Activated naive CD4-positive, alpha-beta T cell treated with anti-CD3 and anti-CD28 coated beads for 36 hours (primary cell): Measurements from ENCODE around the gene MYRF. TPM values are rescaled to one million over a fixed set of nuclear protein-coding genes. Genes with fewer than 3 reads are reported as not detected.

Experiments
- CTCF ChIA-PET: fragments of 350-600 bp; sonication (Branson Sonifier 250); formaldehyde crosslinking; loops from one replicate; lab custom pipeline; 2021; ENCODE audit warnings: antibody characterized with exemption; lab: Charles Lee
- DNase-seq: peaks from one replicate; pipeline ENCODE4 v3.0.0-alpha.2; 2020
- H3K27ac Mint-ChIP-seq: one replicate; pipeline ENCODE4 v1.8.0; 2021; ENCODE audit warnings: mild to moderate bottlenecking, mixed read lengths
- H3K27me3 Mint-ChIP-seq: one replicate; pipeline ENCODE4 v1.8.0; 2021; ENCODE audit warnings: low read depth, mixed read lengths
- H3K36me3 Mint-ChIP-seq: one replicate; pipeline ENCODE4 v1.8.0; 2021; ENCODE audit warnings: low read depth, mixed read lengths
- H3K4me1 Mint-ChIP-seq: one replicate; pipeline ENCODE4 v1.8.0; 2021; ENCODE audit warnings: low read depth, mixed read lengths
- H3K4me3 Mint-ChIP-seq: one replicate; pipeline ENCODE4 v1.8.0; 2021; ENCODE audit warnings: mild to moderate bottlenecking, moderate library complexity, mixed read lengths
- H3K9me3 Mint-ChIP-seq: one replicate; pipeline ENCODE4 v1.8.0; 2021; ENCODE audit warnings: mixed read lengths
- intact Hi-C: fragments of 100-400 bp; cut with micrococcal nuclease; formaldehyde crosslinking; loops from one replicate; pipeline ENCODE4 v1.15.1; 2023
- total RNA-seq, 2 experiments: library from RNA; stranded (reverse); gene quantifications; one replicate each; pipeline ENCODE4 v1.2.3, GENCODE V29; 2021

MYRF gene
- total RNA-seq, 2 experiments from 2014 or later: 0.27 to 0.48 TPM

DNA sequence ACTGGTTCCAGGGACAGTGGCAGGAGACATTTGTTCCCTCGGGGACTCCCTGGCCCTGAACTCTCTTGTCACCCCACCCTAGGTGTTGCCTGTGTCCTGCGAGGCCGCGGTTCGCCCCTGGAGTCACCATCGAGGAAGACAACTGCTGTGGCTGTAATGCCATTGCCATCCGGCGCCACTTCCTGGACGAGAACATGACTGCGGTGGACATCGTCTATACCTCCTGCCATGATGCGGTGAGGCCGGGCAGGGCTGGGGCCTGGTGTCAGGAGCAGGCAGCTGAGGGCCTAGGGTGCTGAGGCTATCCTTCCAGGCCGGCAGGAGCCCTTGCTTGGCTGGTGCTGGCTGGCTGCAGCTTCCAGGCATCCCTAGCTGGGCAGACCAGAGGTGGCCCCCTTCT is 17.7 kb upstream of the MYRF start:
- CTCF ChIA-PET: interaction anchor here (0.8 to 4.0 kb wide), 7 partner anchors 10 to 288 kb away, joined by 3 to 37 read pairs (median 11); partner anchors contain the start of gene DAGLA
- DNase-seq: no peak
- Mint-ChIP-seq H3K4me1 (peaks cover 2% of the 10 kb centered on the region), H3K36me3 (no peaks in the 10 kb centered on the region), H3K4me3 (no peak overlapping the region), H3K9me3 (no peaks in the 10 kb centered on the region), H3K27ac (no peak overlapping the region), H3K27me3 (no peaks in the 10 kb centered on the region)
- intact Hi-C loops: no loop called here

GRCh38 chr11:61735391-61735790 is 17.0 kb upstream of the MYRF start:
- DNase-seq: no peak
- Mint-ChIP-seq H3K4me1 (peaks cover 2% of the 10 kb centered on the region), H3K4me3 (no peak overlapping the region), H3K36me3 (no peaks in the 10 kb centered on the region), H3K9me3 (no peaks in the 10 kb centered on the region), H3K27ac (no peak overlapping the region), H3K27me3 (no peaks in the 10 kb centered on the region)
- CTCF ChIA-PET: interaction anchor here (3.3 to 4.0 kb wide), 2 partner anchors 9 to 54 kb away, joined by 17 to 37 read pairs; partner anchors contain the start of gene DAGLA
- intact Hi-C loops: no loop called here

DNA sequence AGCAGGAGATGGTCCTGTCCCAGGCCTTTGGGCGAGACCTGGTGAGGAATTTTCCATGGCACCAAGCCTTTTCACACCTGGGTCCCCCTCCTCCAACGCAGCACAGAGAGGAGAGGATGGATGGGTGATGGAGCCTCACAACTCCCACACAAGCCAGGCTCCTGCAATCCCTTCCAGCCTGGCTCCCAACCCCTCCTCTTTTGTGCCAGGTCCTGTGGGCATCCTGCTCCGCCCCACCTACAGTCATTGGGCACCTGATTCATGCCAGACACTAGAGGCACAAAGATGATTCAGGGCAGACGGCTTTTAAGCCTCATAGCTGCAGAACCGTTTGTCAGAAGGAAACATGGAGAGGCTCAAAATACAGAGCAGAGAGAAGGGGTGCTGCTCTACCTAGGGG is 16.1 kb upstream of the MYRF start:
- Mint-ChIP-seq H3K27ac (no peak overlapping the region), H3K4me1 (peaks cover 2% of the 10 kb centered on the region), H3K9me3 (no peaks in the 10 kb centered on the region), H3K4me3 (no peak overlapping the region), H3K27me3 (no peaks in the 10 kb centered on the region), H3K36me3 (no peaks in the 10 kb centered on the region)
- CTCF ChIA-PET: no interaction called here
- no peak for DNase-seq
- intact Hi-C loops: no loop called here

GRCh38 chr11:61737131-61737530 is 15.3 kb upstream of the MYRF start:
- H3K36me3 Mint-ChIP-seq: no peaks in the 10 kb centered on the region
- H3K27me3 Mint-ChIP-seq: no peaks in the 10 kb centered on the region
- intact Hi-C loops: no loop called here
- H3K4me1 Mint-ChIP-seq: peaks cover 2% of the 10 kb centered on the region
- no peaks in the 10 kb centered on the region for H3K9me3 Mint-ChIP-seq
- CTCF ChIA-PET: no interaction called here
- H3K27ac Mint-ChIP-seq: no peak overlapping the region
- no peak for DNase-seq
- no peak overlapping the region for H3K4me3 Mint-ChIP-seq

DNA sequence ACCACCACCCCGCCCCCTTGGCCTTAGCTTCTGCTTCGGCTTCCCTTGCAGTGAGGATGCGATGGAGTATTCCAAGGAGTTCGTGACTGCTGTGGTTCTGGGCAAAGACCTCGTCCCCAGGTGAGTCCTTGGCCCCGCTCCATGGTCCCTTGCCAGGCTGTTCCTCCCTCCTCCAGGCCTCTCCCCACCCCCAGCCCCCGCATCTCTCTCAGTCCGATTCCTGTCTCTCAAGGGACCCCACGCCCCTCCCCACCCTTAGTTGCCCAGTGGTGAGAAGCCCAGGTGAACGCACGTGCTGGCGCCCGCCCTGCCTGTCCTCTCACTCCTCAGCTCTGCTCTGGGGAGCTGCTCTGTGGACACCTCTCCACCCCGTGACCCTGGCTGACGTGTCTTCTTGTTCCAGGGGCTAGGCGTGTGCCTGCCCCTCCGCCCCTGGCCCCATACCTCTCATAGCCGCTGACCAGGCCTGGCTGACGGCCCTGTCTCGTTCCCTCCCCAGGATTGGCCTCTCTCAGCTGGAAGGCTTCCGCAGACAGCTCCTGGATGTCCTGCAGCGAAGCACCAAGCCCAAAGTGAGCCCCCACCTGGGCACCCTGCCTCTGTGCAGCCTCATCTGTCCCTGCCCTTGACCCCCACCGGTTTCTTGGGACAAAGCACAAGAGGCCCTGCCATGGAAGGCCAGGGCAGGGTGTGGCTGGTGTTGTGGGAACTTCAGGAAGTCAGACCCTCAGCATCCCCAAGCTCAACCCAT is 14.6 kb upstream of the MYRF start:
- no peaks in the 10 kb centered on the region for H3K9me3 Mint-ChIP-seq
- CTCF ChIA-PET: interaction anchor here (0.5 kb wide), 1 partner anchor 232 kb away, joined by 6 read pairs; no protein-coding TSS in a partner anchor
- no peak for DNase-seq
- intact Hi-C loops: no loop called here
- H3K27me3 Mint-ChIP-seq: no peaks in the 10 kb centered on the region
- H3K36me3 Mint-ChIP-seq: no peaks in the 10 kb centered on the region
- H3K27ac Mint-ChIP-seq: no peak overlapping the region
- H3K4me1 Mint-ChIP-seq: peaks cover 2% of the 10 kb centered on the region
- H3K4me3 Mint-ChIP-seq: no peak overlapping the region

DNA sequence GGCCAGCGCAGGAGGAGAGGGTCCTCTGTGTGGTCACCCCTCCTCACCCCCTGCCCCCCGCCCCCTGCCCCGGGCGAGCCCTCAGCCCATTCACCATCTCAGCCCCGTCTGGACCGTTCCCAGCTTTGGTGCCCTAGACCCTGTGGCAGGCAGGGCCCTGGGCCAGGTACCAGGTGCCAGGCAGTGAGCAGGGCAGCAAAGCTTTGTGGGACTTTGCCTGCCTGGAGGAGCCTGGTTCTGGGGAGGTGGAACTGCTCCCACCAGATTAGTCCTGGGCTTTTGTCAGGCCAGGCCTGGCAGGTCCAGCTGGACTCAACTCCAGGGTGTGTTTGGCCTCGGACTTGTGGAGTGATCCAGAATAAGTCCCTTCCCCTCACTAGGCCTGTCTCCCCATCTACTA is 13.7 kb upstream of the MYRF start:
- CTCF ChIA-PET: interaction anchor here (0.5 kb wide), 1 partner anchor 231 kb away, joined by 6 read pairs; no protein-coding TSS in a partner anchor
- Mint-ChIP-seq H3K4me1 (no peaks in the 10 kb centered on the region), H3K27ac (no peak overlapping the region), H3K9me3 (no peaks in the 10 kb centered on the region), H3K36me3 (no peaks in the 10 kb centered on the region), H3K27me3 (no peaks in the 10 kb centered on the region), H3K4me3 (no peak overlapping the region)
- intact Hi-C loops: no loop called here
- DNase-seq: no peak

GRCh38 chr11:61739413-61739812 is 13.0 kb upstream of the MYRF start:
- H3K36me3 Mint-ChIP-seq: no peaks in the 10 kb centered on the region
- CTCF ChIA-PET: no interaction called here

GRCh38 chr11:61739966-61740365 is 12.5 kb upstream of the MYRF start:
- Mint-ChIP-seq H3K36me3 (no peaks in the 10 kb centered on the region), H3K4me3 (no peak overlapping the region), H3K27me3 (no peaks in the 10 kb centered on the region), H3K9me3 (no peaks in the 10 kb centered on the region), H3K4me1 (no peaks in the 10 kb centered on the region), H3K27ac (no peak overlapping the region)
- DNase-seq: no peak
- intact Hi-C loops: no loop called here
- CTCF ChIA-PET: interaction anchor here (0.9 kb wide), 1 partner anchor 150 kb away, joined by 4 read pairs; no protein-coding TSS in a partner anchor

More at GRCh38 chr11:61739413-61739812, 13.0 kb upstream of the MYRF start:
- Mint-ChIP-seq H3K27ac (no peak overlapping the region), H3K9me3 (no peaks in the 10 kb centered on the region), H3K4me3 (no peak overlapping the region), H3K4me1 (no peaks in the 10 kb centered on the region), H3K27me3 (no peaks in the 10 kb centered on the region)
- DNase-seq: no peak
- intact Hi-C loops: no loop called here

DNA sequence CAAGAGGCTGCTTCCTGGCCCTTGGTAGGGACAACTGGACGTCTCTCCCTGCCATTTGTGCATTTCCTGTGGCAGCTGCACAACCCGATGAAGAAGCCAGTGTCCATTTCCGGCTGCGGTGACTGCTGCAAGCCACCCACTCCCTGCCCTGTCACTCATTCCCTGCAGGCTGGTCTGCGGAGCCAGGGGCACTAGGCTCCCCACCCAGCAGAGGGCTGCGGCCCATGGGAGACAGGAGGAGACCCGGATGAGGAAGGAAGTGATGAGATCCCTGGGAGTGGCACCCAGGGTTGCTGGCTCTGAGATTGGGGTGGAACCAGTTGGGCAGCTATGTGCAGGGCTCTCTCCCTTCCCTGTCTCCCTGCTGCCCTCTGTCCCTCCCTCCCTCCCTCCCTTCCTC is 10.0 kb upstream of the MYRF start:
- no peaks in the 10 kb centered on the region for H3K27me3 Mint-ChIP-seq
- H3K27ac Mint-ChIP-seq: no peak overlapping the region
- H3K9me3 Mint-ChIP-seq: no peaks in the 10 kb centered on the region
- intact Hi-C loops: no loop called here
- H3K4me1 Mint-ChIP-seq: no peaks in the 10 kb centered on the region
- DNase-seq: no peak
- H3K36me3 Mint-ChIP-seq: no peaks in the 10 kb centered on the region
- no peak overlapping the region for H3K4me3 Mint-ChIP-seq
- CTCF ChIA-PET: interaction anchor here (1.3 kb wide), 1 partner anchor 64 kb away, joined by 3 read pairs; no protein-coding TSS in a partner anchor

GRCh38 chr11:61743486-61744095 is 8.8 kb upstream of the MYRF start:
- H3K4me1 Mint-ChIP-seq: no peaks in the 10 kb centered on the region
- H3K9me3 Mint-ChIP-seq: no peaks in the 10 kb centered on the region
- DNase-seq: no peak
- H3K36me3 Mint-ChIP-seq: no peaks in the 10 kb centered on the region
- H3K27ac Mint-ChIP-seq: no peak overlapping the region
- no peak overlapping the region for H3K4me3 Mint-ChIP-seq
- intact Hi-C loops: no loop called here
- H3K27me3 Mint-ChIP-seq: no peaks in the 10 kb centered on the region
- CTCF ChIA-PET: interaction anchor here (3.1 kb wide), 1 partner anchor 9 kb away, joined by 17 read pairs; no protein-coding TSS in a partner anchor

- H3K4me1 Mint-ChIP-seq: no peaks in the 10 kb centered on the region
- DNase-seq: no peak
- H3K9me3 Mint-ChIP-seq: no peaks in the 10 kb centered on the region
- intact Hi-C loops: no loop called here
- no peaks in the 10 kb centered on the region for H3K36me3 Mint-ChIP-seq
- no peak overlapping the region for H3K4me3 Mint-ChIP-seq
- peaks cover 2% of the 10 kb centered on the region for H3K27me3 Mint-ChIP-seq
- no peak overlapping the region for H3K27ac Mint-ChIP-seq
- CTCF ChIA-PET: interaction anchor here (3.1 kb wide), 1 partner anchor 10 kb away, joined by 17 read pairs; no protein-coding TSS in a partner anchor
Observed at GRCh38 chr11:61744181-61744580, 8.3 kb upstream of the MYRF start.

GRCh38 chr11:61744609-61745156 is 7.8 kb upstream of the MYRF start:
- H3K9me3 Mint-ChIP-seq: no peaks in the 10 kb centered on the region

More at GRCh38 chr11:61744609-61745156, 7.8 kb upstream of the MYRF start:
- CTCF ChIA-PET: interaction anchor here (3.1 kb wide), 1 partner anchor 10 kb away, joined by 17 read pairs; no protein-coding TSS in a partner anchor
- Mint-ChIP-seq H3K27me3 (peaks cover 7% of the 10 kb centered on the region), H3K27ac (no peak overlapping the region), H3K4me3 (no peak overlapping the region), H3K36me3 (no peaks in the 10 kb centered on the region), H3K4me1 (no peaks in the 10 kb centered on the region)
- DNase-seq: no peak
- intact Hi-C loops: loop anchor here (5.0 kb wide), 1 partner anchor 203 kb away; no protein-coding TSS in a partner anchor
